GM15510 (cell line): ENCODE results near the gene E2F4.

ENCODE experiments used
- POLR2A ChIP-seq: IDR thresholded peaks from 3 replicates; pipeline ENCODE4 v1.6.1; 2011; ENCODE audit warnings: borderline replicate concordance; ENCODE audit not compliant: insufficient read length; ENCODE audit errors: extremely low read depth

The E2F4 gene

DNA sequence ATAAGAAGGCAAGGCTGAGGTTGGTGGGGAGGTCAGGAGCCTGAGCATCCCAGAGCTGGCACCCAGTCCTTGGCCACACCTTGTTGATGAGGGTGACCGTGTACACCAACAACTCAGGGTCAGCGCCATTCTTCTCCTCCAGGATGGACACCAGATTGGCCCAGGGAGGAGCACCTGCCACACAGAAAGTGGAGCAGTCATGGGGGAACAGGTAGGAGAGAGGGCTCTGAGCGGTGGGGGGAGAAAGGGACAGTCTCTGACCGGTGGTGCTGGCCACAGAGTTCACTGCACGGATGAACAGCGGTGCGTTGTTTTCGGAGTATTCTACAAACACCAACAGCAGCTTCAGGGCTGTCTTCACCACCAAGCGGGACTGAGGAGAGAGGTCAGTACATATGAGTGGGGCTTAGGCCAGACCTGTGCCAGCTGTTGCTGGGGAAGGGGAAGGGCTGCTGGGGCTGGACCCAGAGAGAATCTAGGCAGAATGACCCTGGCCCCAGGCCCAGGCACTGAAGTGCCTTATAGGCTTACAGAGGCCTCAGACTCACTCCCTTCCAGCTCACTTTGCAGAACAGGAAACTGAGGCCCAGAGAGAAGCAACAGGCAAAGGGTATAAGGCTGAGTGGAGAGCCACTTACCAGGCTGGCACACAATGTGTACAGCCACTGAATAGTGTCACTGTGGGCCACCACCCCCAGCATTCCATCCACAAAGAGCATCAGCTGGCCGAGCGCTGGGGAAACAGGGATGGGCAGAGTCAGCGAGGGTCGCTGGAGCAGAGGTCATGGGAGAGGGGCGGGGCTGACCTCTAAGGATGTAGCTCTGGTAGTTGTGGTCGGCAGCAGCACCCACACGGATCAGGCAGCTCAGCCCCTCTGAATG is 45.7 kb downstream of the E2F4 start:
- no peak for TF ChIP-seq POLR2A

DNA sequence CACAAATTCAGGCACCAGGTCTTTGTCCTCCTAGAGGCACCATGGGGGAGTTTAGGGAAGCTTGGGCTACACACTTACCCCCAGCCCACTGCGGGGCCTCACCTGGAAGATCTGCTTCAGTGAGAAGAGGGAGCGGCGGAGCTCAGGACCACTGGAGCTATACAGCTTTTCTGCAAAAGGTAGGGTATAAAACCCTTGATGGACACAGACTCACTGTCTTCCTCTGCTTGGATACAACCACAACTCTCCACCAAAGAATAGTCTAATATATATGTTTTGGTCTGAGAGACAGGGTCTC is 46.3 kb downstream of the E2F4 start:
- no peak for TF ChIP-seq POLR2A

DNA sequence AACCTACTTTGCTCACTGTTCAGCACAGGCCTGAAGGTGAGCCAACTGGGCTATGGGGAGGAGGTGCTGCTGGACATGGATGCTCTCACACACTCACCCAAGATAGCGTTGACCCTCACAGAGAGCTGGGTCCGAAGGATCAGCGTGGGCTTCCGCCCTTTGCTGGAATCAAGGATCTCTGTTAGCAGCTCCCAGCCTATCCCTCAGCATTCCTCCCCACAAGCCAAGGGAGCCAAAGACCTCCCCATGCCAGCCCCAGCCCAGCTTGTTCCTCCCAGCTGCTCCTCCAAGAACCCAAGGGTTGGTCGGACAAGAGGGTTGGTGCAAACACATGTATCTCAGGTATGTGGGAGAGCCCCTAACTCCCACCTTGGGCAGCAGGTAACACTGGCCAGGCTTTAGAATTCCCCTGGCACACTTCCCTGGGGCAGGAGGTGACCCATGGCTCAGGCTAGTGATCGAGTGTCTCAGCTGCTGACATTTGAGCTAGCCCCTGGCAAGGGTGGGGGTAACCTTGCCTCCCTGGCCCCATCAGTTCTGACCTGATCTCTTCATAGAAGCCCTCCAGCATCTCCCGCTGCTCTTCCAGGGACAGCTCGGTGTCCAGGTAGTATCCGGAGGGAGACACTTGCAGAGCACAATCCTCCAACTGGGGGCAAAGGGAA is 47.0 kb downstream of the E2F4 start:
- TF ChIP-seq POLR2A = no peak

DNA sequence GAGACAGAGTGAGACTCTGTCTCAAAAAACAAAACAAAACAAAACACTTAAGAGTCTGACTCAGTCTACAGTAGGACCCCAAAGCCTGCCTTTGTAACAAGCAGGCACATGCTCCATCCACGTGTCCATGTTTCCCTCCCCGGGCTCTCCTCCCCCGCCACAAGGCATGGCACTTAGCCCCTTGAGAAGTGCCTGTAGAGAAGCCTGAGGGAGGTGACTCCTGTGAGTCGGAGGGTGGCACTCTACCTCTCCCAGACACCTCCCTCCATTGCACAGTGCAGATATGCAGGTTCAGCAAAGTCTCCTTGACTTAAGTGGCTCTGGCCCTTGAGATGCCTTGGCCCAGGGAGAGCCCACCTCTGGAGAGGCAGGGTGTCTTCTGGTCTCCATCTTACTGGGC is 48.6 kb downstream of the E2F4 start:
- TF ChIP-seq POLR2A = no peak

DNA sequence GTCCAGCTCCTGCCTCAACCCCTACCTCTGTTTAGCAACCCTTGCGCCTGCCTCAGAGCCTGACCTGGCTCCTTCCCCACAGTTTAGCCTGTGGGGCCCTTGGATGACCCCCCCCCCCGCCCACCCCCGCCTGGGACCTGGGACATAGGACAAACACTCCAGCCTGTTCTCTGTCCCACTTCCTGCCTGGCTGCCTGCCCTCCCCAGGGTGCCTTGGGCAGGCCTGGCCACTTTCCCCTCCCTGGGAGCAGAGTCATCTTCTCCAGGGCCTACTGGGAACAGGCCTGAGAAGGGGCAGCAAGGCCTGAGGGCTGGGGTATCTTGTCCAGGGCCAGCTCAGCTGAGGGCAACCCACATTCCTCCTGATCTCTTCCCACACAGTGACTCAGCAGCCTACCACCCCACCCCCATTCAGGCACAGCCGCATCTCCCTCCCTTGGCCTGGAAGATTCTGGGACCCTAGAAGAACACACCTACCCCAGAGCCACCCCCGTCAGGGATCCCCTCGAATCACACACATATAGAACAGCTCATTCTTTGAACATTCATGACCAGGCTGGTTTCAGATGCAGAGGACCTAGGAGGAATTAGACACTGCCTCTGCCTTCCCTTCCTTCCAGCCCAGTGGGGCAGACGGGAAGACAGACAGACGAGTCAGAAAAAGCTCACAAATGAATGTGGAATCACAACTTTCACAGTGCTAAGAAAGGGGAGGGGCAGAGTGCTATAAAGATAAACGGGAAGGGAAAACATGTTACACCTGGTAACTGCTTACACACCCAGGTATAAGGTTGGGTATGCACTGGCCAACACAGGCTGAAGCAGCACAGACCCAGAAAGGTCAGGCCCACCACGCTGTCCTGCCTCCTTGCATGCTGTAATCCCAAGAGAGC is 49.3 kb downstream of the E2F4 start:
- no peak for TF ChIP-seq POLR2A

DNA sequence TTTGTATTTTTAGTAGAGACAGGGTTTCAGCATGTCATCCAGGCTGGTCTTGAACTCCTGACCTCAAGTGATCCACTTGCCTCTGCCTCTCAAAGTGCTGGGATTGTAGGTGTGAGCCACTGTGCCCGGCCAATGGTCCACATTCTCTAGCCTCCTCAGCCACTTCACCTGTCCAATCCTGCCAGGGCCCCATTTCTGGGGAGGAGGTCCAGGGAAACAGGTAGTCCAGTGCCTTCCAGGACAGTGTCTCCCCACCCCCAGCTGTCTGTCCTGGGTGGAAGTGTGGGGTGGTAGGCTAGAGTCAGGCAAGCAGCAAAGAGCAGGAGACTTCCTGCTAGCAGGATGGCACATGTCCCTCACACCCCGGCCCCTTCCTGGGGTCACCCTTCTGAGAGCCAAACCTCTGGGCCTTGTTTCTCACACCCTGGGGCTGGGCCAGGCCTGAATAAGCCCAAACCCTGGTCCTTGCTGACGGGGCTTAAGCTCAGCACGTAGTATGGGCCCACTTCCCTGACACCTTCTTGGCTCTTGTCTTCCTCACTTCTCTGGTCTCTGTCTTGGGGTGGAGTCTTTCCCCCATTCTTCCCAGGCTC is 50.3 kb downstream of the E2F4 start:
- no peak for TF ChIP-seq POLR2A

DNA sequence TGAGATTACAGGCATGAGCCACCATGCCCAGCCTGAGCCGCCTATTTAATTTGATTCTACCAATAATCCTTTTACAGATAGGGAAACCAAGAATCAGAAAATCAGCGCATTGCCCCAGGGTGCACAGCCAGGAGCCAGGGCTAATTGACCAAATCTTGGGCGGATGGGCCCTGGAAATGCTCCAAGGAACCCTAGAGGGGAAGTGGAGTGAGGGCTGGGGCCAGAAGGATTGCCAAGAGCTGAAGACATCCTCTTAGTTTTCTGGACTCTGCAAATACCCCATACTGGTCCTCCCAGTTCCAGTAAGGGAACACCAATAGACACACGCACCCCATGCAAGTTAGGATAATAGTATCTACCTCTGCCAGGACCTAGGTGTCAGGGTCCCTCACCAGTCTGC is 51.5 kb downstream of the E2F4 start:
- TF ChIP-seq POLR2A = no peak

DNA sequence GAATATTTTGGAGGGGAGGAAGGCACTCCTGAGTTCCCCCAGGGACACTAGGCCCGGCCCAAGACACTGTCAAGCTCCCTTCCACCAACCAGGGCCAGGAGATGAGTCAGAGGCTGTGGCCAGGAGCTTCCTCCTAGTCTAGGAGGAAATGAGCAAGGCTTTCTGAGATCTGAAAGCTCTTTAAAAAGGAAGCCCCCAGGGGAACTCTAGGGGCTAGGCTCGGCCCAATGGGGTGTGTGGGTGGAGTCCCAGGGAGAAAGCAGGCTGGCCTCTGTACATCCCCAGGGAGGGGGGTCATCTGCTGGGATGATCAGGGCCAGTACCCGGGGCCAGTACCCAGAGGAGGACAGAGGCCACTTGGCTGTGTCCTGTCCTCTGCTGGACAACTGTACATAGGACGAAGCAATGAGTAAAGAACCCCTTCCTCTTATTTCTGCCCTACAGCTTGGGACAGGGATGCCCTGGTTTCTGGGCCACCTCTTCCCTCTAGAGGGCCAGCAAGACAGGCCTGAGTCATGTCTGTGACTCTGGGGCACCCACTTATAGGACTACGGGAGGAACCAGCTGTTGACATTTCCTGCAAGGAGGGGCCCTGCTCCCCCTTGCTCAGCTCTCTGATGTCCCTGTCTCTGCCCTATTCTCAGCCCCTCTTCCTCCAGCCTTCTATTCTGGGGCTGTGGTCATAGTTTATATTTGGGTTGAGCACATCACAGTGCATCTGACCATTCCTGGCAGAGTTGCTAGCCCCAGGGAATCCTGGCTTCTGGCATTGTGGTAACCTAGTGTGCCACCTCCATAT is 52.6 kb downstream of the E2F4 start:
- TF ChIP-seq POLR2A = peak; percentile 59

DNA sequence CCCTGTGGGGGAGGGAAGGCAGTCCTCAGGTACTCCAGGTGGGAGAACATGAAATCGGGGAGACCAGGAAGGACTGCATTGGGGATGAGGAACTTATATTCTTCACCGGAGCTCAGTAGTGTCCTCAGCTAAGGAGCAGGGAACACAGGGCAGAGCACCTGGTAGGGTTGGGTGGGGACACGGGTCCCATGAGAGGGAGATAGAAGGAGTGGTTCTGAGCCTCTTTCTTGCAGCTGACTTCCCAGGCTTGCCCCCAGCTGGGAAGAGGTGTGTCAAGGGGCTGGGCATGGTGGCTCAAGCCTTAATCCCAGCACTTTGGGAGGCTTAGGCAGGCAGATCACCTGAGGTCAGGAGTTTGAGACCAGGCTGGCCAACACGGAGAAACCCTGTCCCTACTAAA is 53.2 kb downstream of the E2F4 start:
- no peak for TF ChIP-seq POLR2A

DNA sequence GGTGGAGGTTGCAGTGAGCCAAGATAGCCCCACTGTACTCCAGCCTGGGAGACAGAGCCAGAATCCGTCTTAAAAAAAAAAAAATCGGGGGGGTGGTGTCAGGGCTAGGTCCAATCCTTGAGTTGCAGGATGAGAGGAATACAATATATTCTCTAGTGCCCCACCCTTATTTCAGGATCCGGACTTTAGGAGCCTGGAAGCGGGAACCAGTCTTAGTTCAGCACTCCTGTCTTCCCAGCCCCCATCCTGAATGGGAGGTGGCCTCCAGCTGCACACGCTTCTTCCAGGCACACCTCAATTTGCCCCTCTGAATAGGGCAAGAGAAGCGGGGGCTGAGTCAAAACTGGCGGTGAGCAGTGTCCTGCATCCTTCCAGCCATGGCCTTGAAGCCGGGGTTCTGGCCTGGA is 53.7 kb downstream of the E2F4 start:
- TF ChIP-seq POLR2A = no peak

DNA sequence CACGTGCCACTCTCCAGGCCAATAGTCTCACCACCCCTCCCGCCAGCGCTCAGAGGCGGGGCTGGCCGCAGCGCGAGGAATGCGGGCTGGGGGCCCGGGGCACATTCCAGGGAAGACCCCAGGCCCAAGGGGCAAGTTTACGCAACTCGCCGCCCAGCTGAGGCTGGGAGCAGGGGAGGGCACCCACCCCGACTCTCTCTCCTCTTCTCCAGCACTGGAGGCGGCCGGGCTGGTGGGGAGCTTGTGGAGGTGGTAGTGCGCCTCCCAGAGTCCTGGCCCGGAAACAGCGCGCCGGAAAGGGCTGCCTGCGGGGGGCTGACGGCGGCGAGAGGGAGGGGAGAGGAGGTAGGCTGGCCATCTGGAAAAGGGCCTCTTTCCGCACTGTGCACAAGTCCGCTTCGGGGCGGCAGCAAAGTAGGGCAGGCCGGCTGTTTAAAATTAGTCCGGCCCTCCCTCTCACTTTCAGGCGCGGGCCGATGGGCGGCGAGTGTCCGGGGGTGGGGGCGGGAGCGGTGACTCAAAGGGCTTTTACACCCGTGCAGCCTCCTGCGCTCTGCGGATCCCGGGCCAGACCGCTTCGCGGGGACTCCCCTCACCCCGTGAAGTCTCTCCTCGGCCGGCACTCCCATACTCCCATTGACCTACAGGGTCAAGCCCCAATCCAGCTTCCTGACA is 54.3 kb downstream of the E2F4 start:
- peak; percentile 41 for TF ChIP-seq POLR2A

DNA sequence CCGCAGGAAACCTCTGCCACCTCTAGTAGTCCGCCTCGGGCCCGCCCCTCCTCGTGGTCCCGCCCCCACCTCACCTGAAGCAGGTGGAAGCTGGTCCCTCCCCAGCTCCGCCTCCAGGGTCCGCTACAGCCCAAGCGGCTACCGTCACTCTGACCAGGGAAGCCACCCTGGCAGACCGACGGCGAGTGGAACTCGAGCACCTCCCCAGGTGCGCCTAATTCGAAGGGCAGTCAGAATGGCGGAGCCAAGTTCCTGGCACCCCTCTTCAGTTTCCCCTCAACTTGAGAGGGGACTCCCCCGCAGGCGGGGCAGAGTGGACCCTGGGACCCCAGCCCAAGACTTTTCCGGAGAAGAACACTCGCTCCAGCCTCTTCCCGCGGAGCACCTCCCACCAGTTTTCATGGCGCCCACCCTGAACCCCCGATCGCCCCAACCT is 54.8 kb downstream of the E2F4 start:
- TF ChIP-seq POLR2A = no peak
